GM19438 (cell line): Measurements from ENCODE around the gene GZMM.

Source experiments
- ATAC-seq: cut with Tn5 transposase; IDR thresholded peaks from one replicate; pipeline ENCODE4 v1.9.1; 2021; ENCODE audit warnings: low read depth; ENCODE audit not compliant: unreplicated experiment

GZMM gene

GRCh38 chr19:594265-594870 lies 50.5 kb downstream of the GZMM start:
- no peak for ATAC-seq

DNA sequence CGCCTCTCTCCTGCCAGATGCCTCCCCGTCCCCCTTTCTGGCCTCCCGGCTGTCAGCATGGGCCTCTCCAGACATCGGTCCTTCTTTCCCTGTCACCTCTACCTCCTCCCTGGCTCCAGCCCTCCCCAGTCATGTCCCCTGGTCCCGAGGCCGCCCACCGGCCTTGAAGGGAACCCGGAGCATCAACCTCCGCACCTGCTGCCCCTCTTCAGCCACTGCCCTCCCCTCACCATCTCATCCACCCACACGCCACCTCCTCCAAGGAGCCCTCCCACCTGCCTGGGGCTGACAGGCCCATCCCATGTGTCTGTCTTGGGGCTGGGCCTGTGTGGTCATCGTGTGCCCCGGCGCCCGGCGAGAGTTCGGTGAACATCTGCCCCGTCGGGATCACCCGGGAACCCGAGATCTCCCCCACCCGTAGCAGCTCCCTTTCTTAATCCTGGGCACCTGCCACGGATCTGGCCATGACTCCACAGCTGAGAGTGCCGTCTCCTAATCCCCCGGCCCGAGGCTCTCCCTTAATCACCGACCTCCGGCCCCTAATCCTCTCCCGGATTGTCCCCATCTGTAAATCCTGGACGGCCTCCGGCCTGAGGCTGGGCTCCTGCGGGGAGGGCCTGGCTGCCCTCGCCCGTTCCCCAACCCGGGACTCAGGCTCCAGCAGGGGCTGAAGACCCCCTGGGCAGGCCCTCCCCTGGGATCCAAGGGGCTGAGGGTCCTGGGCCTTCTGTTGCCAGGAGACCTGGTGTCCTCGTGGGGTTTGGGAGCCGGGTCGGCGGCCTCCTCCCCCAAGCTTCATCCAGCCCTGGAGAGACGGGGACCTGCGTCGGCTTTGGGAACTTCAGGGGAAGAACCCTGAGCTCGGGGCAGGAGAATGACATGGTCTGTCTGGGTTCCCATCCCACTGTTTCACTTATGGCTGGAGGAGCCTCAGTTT lies 51.7 kb downstream of the GZMM start:
- ATAC-seq = no peak

DNA sequence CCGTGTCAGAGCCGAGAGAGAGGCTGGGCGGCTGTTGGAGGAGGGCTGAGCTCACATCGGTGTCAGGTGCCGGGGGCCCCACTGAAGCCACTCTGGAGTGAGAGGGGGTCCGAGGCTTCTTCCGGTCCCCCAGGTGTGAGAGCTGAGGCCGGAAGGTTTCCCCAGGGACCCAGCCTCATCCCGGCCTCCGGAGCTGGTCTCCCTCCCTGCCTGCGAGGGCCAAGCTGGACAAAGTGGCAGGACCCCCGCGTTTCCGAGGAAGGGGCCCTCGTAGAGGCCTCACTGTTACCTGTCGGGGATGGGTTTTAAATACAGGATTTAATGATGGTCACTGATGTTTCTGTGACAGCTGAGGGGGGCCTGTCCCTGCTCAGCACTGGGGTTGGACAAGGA lies 52.4 kb downstream of the GZMM start:
- no peak for ATAC-seq

- ATAC-seq = no peak
Observed at GRCh38 chr19:597406-598315, 53.8 kb downstream of the GZMM start.
